ENCODE data around the gene LAMC3. TPM values are rescaled to one million over a fixed set of nuclear protein-coding genes. Genes with fewer than 3 reads are reported as not detected.

Gene LAMC3
- polyA plus RNA-seq, 1 experiment, result not detected

- TF ChIP-seq, protein P1, sequence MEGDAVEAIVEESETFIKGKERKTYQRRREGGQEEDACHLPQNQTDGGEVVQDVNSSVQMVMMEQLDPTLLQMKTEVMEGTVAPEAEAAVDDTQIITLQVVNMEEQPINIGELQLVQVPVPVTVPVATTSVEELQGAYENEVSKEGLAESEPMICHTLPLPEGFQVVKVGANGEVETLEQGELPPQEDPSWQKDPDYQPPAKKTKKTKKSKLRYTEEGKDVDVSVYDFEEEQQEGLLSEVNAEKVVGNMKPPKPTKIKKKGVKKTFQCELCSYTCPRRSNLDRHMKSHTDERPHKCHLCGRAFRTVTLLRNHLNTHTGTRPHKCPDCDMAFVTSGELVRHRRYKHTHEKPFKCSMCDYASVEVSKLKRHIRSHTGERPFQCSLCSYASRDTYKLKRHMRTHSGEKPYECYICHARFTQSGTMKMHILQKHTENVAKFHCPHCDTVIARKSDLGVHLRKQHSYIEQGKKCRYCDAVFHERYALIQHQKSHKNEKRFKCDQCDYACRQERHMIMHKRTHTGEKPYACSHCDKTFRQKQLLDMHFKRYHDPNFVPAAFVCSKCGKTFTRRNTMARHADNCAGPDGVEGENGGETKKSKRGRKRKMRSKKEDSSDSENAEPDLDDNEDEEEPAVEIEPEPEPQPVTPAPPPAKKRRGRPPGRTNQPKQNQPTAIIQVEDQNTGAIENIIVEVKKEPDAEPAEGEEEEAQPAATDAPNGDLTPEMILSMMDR (IDR thresholded peaks at IDR 0.05; ENCODE audit: low read depth, low read length), result no peak
- Histone ChIP-seq H3K4me3 (ENCODE audit: low read depth, low read length) (no peak overlapping the region), H3K27me3 (ENCODE audit: control insufficient read depth, insufficient read depth, low read length) (peaks cover 50% of the 10 kb centered on the region), H3K9me3 (ENCODE audit: control insufficient read depth, insufficient read depth, low read length) (no peaks in the 10 kb centered on the region; the same call in 1 of the 2 replicates), H3K27ac (ENCODE audit: low read depth, low read length) (no peak overlapping the region)
- POLR2A ChIA-PET, result no interaction called here
- CTCF ChIA-PET, result no interaction called here
- no peak for DNase-seq (ENCODE audit: low read depth, low spot score)
Measured at GRCh38 chr9:131028931-131029573, 20.1 kb downstream of the LAMC3 start.

DNA sequence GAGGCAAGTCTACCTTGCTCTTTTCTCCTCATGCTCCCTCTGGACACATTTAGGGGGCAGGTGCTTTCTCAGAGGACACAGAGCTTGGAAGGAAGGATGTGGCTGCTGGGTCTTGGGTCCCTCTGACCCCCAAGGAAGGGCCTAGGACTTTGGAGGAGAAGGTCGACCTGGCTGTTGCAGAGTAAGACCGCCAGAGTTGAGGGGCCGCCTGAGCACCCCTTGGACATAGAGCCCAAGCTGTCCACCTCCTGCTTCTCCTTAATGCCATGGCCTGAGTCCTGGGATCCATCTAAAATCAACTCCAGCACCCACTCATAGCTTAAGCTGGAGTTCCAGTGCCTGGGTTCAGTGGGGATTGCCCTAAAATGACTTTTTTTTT lies 20.6 kb downstream of the LAMC3 start:
- DNase-seq (ENCODE audit: low read depth, low spot score), result no peak
- Histone ChIP-seq H3K27me3 (ENCODE audit: control insufficient read depth, insufficient read depth, low read length) (peaks cover 50% of the 10 kb centered on the region), H3K4me3 (ENCODE audit: low read depth, low read length) (no peak overlapping the region), H3K27ac (ENCODE audit: low read depth, low read length) (no peak overlapping the region), H3K9me3 (ENCODE audit: control insufficient read depth, insufficient read depth, low read length) (no peaks in the 10 kb centered on the region; the same call in 1 of the 2 replicates)
- CTCF ChIA-PET, result no interaction called here
- TF ChIP-seq, protein P1 (IDR thresholded peaks at IDR 0.05; ENCODE audit: low read depth, low read length), result no peak
- POLR2A ChIA-PET, result no interaction called here

DNA sequence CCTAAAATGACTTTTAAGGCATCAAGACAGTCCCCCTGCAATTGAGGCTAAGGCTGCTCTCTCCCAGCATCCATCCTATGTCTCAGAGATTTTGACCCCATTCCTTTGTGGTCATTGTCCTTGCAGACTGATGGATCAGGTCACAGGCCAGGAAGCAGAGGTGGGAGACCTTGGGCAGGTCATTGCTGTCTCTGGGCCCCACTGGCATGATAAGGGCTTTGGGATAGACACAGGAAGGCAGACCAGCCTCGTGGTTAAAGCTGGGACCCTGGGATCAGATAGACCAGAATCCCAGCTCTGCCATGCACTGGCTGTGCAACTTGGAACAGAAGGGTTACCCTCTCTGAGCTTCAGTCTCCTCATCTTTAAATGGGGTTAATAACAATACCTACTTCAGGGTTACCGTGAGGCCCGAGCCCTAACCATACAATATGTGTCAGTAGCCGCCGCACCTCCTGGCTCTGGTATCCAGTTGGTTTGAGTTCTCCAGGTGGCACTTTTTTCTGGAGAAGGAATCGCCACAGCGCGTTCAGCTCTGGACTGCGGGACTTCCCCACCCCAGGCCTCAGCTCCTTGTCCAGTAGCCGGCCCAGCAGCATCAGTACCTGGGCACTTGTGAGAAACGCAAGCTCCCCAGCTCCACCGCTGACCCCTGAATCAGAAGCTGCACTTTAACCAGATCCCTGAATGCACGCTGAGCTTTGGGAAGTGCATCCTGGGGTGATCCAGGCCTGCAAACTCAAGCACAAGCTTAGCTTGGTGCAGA lies 21.4 kb downstream of the LAMC3 start:
- no peak overlapping the region for H3K27ac ChIP-seq (ENCODE audit: low read depth, low read length)
- no peak overlapping the region for H3K4me3 ChIP-seq (ENCODE audit: low read depth, low read length)
- TF ChIP-seq, protein P1 (IDR thresholded peaks at IDR 0.05; ENCODE audit: low read depth, low read length), result no peak
- ChIA-PET CTCF (interaction anchor here (0.6 kb wide), 1 partner anchor 16 kb away, joined by 3 read pairs; no protein-coding TSS in a partner anchor), POLR2A (no interaction called here)
- H3K9me3 ChIP-seq (ENCODE audit: control insufficient read depth, insufficient read depth, low read length), result no peaks in the 10 kb centered on the region; the same call in 1 of the 2 replicates
- DNase-seq (ENCODE audit: low read depth, low spot score), result no peak
- H3K27me3 ChIP-seq (ENCODE audit: control insufficient read depth, insufficient read depth, low read length), result peaks cover 43% of the 10 kb centered on the region

GRCh38 chr9:131031005-131031641 lies 22.1 kb downstream of the LAMC3 start:
- CTCF ChIA-PET, result interaction anchor here (0.5 to 0.9 kb wide), 3 partner anchors 15 to 24 kb away, joined by 3 to 6 read pairs (median 3); no protein-coding TSS in a partner anchor

More at GRCh38 chr9:131031005-131031641, 22.1 kb downstream of the LAMC3 start:
- POLR2A ChIA-PET, result no interaction called here
- no peaks in the 10 kb centered on the region; the same call in 1 of the 2 replicates for H3K9me3 ChIP-seq (ENCODE audit: control insufficient read depth, insufficient read depth, low read length)
- no peak for DNase-seq (ENCODE audit: low read depth, low spot score)
- no peak overlapping the region for H3K27ac ChIP-seq (ENCODE audit: low read depth, low read length)
- TF ChIP-seq, protein P1 (IDR thresholded peaks at IDR 0.05; ENCODE audit: low read depth, low read length), result no peak
- peaks cover 42% of the 10 kb centered on the region for H3K27me3 ChIP-seq (ENCODE audit: control insufficient read depth, insufficient read depth, low read length)
- no peak overlapping the region for H3K4me3 ChIP-seq (ENCODE audit: low read depth, low read length)
